Skeletal muscle tissue (tissue), 4 donors: ENCODE results near the gene SCUBE3. TPM values are rescaled to one million over a fixed set of nuclear protein-coding genes. Genes with fewer than 3 reads are reported as not detected.

Source experiments
- H3K27ac ChIP-seq: one replicate; pipeline ENCODE4 v1.7.0; 2013; ENCODE audit warnings: mild to moderate bottlenecking, low read depth, low read length, inconsistent platforms
- H3K27me3 ChIP-seq, 3 donors: one replicate each; pipeline ENCODE4 v1.7.0; 2013; ENCODE audit warnings: low read length in 3 of 3; ENCODE audit not compliant: control insufficient read depth in 3 of 3, insufficient read depth in 3 of 3
- H3K36me3 ChIP-seq, 3 donors: one replicate each; pipeline ENCODE4 v1.7.0; 2013; ENCODE audit warnings: low read length in 3 of 3; ENCODE audit not compliant: control insufficient read depth in 3 of 3, insufficient read depth in 3 of 3
- H3K4me1 ChIP-seq, 3 donors: one replicate each; pipeline ENCODE4 v1.7.0; 2013; ENCODE audit warnings: low read length in 3 of 3, mild to moderate bottlenecking in 3 of 3; ENCODE audit not compliant: control insufficient read depth in 3 of 3, insufficient read depth in 3 of 3
- H3K4me3 ChIP-seq, 3 donors: one replicate each; pipeline ENCODE4 v1.7.0; 2013; ENCODE audit warnings: low read length in 3 of 3
- H3K9ac ChIP-seq, 3 donors: one replicate each; pipeline ENCODE4 v1.7.0; 2013; ENCODE audit warnings: low read length in 3 of 3, mild to moderate bottlenecking in 3 of 3, moderate library complexity in 2 of 3, low read depth in 1 of 3
- H3K9me3 ChIP-seq, 3 donors: one replicate each; pipeline ENCODE4 v1.7.0; 2013; ENCODE audit warnings: low read length in 3 of 3; ENCODE audit not compliant: control insufficient read depth in 3 of 3
- total RNA-seq: library from RNA; depleted of rRNA; stranded (reverse); fragments of >200 nt; gene quantifications from one replicate; pipeline ENCODE4 v1.2.3, GENCODE V29; 2014
- donor health status: Osteomylitis.

SCUBE3 gene
- total RNA-seq, 1 donor from 2014 or later: 0.52 TPM

DNA sequence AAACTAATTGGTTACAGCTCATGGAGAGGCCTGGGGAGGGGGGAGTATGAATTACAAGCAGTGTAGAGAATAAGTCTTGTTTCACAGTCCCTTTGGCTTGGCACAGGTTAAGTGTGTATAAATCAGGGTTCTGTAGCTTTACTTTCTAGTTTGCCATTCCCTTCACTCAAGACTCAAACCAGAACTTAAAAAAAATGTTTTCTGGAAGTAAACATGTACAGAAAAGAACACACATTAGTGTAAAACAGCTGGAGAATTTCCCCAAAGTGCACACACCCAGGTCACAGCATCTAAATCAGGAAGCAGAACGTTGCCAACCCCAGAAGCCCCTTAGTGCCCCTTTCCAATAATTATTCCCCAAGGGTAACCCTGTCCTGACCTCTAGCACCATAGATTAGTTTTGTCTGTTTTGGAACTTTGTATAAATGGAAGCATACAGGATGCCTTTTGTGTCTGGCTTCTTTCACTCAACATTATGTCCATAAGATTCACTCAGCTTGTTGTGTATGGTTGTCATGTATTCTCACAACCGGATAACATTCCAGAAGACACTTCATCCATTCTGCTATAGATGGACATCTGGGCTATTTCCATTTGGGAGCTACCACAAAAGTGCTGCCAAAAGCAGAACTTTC is 33.7 kb upstream of the SCUBE3 start:
- H3K27me3 ChIP-seq: peaks cover 0 to 9% (median 0%) of the 10 kb centered on the region in 3 donors
- no peak overlapping the region for H3K9ac ChIP-seq
- H3K36me3 ChIP-seq: no peaks in the 10 kb centered on the region
- no peak overlapping the region for H3K4me3 ChIP-seq
- no peaks in the 10 kb centered on the region for H3K9me3 ChIP-seq
- H3K27ac ChIP-seq: no peak overlapping the region
- peaks cover 8 to 13% (median 11%) of the 10 kb centered on the region in 3 donors for H3K4me1 ChIP-seq

DNA sequence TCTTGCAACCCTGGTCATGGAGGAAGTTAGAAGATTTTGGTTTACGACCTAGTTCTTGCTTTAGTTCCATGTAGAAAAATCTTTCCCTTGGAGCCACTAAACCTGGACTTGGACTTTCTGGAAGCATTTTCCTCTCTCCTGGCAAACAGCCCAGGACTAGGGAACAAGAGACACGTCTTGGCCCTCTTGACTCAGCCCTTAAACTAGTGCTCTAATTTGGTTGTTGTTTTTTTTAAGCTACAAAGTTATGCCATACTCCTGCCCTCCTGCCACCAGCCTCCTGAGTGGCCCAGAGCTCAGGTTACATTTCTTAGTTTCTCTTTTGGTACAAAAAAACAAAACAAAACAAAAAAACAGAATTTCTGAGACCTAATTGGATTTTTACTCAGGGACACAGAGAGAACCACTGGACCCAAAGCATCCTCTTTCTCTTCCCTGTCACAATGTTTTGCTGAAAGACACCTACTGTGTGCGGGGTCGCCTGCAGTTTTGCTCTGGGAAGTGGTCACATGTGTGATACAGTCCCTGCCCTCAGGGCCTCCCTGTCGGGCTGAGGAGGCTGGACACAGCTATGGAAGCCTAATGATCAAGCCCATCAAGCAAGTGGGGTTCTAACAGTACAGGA is 32.3 kb upstream of the SCUBE3 start:
- Histone ChIP-seq H3K4me1 (peaks cover 10 to 13% (median 11%) of the 10 kb centered on the region in 3 donors), H3K4me3 (peak overlapping the region in 1 of 3 donors; percentile 14), H3K27ac (peak overlapping the region; percentile 15), H3K27me3 (peaks cover 0 to 6% (median 3%) of the 10 kb centered on the region in 3 donors), H3K9ac (no peak overlapping the region), H3K9me3 (no peaks in the 10 kb centered on the region), H3K36me3 (no peaks in the 10 kb centered on the region)

DNA sequence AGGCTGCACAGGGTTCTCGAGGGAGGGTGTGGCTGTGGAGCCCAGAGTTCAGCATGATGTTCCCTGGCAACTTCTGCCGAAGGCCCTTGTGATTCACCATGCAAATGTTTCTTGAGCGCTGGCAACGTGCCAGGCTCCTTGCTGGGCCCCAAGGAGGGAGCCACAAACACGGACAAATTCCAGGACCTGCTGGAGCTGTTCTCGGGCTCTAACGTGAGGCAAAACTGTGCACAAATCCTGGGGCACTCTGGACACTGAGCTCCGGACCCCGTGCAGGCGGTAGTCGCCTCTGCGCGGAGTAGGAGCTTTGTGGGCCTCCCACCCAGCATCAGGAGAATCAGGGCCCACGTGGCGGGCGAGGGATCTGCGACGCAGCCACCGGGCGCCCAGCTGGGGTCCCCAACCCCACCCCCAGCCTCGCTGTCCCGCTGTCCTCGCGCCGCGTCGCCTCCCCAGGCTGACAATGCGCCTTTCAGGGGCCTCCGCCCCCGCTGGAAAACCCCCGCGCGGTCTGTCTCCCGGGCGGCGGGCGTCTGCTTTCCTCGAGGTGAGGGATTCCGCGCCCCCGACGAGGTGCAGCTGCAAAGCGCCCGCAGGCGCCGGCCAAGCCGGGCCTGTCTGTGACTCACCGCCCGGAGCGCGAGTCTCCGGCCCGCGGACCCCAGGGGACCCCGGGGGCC is 31.7 kb upstream of the SCUBE3 start:
- Histone ChIP-seq H3K27ac (peak overlapping the region; percentile 38), H3K9ac (no peak overlapping the region), H3K4me3 (peak overlapping the region in 1 of 3 donors; percentile 14), H3K36me3 (no peaks in the 10 kb centered on the region), H3K4me1 (peaks cover 10 to 13% (median 11%) of the 10 kb centered on the region in 3 donors), H3K9me3 (no peaks in the 10 kb centered on the region), H3K27me3 (peaks cover 0 to 6% (median 3%) of the 10 kb centered on the region in 3 donors)

DNA sequence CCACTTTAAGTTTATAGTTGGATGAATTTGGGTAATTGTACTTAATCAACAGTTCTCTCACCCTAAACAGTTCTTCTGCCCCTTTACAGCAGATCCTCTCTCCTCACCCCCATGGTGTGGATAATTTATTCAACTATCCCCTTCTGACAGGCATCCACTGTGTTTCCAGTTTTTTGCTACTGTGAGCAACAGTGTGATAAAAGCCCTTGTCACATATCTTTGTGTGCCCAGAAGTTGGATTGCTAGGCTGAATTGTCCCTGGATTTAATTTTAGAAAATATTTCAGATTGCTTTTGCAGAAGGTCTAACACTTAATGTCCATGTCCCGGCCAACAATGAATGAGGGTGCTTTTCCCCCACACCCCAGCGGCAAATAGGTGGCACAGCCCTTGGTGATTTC is 30.5 kb upstream of the SCUBE3 start:
- Histone ChIP-seq H3K27me3 (peaks cover 0 to 6% (median 3%) of the 10 kb centered on the region in 3 donors), H3K9me3 (no peaks in the 10 kb centered on the region), H3K27ac (no peak overlapping the region), H3K4me1 (peaks cover 10 to 13% (median 11%) of the 10 kb centered on the region in 3 donors), H3K9ac (no peak overlapping the region), H3K4me3 (no peak overlapping the region), H3K36me3 (no peaks in the 10 kb centered on the region)

DNA sequence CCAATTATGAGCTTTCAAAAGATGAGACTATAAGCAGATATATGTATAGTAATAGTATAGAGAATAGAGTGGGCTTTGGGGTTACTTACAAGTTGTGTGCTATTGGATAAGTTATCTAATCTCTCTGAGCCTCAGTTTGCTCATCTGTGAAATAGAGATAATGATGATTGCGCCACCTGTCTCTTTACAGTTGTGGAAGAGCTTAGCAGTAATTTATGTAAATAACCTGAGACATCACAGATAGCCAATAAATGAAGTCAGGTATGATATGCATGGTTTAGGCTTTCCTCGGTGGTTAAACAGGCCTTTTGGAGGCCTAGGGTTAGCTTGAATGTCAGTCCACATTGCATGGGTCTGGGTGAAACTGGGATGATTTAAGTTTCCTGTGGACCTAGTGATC is 29.8 kb upstream of the SCUBE3 start:
- Histone ChIP-seq H3K27me3 (peaks cover 0 to 6% (median 3%) of the 10 kb centered on the region in 3 donors), H3K9ac (no peak overlapping the region), H3K4me1 (peaks cover 10 to 13% (median 11%) of the 10 kb centered on the region in 3 donors), H3K27ac (no peak overlapping the region), H3K36me3 (no peaks in the 10 kb centered on the region), H3K4me3 (no peak overlapping the region), H3K9me3 (no peaks in the 10 kb centered on the region)

DNA sequence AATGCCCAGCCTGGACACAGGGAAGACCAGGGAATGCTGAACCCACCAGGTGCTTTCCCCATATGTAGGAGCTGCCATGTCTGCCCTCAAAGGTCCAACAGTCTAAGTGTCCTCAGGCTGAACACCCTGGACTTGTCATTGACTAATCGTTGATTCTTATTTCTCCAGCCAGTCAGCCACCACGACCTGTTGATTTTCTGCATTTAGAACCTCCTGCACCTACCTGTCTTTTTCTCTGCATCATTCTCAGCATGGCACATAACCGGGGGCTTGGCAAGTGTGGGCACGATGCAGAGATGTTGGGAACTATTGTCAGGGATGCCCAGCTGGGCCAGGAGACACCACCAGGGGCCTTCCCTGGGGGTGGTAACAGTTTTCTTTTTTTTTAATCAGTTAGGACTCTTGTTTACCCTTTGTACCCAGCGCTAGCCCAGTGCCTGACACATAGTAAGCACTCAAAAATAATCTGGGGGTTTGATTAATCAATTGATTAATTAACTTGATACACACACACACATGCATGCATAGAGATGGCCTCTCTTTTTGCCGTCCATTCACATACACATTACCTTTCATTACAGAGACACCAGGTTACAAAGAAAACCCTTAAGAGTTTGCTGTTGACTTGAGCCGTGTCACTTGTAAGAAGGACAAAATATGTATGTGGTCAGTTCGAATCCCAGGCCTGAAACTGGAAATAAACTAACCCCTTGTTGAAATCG is 29.0 kb upstream of the SCUBE3 start:
- H3K9ac ChIP-seq: no peak overlapping the region
- no peak overlapping the region for H3K27ac ChIP-seq
- peaks cover 10 to 13% (median 11%) of the 10 kb centered on the region in 3 donors for H3K4me1 ChIP-seq
- H3K27me3 ChIP-seq: peaks cover 0 to 6% (median 3%) of the 10 kb centered on the region in 3 donors
- H3K9me3 ChIP-seq: no peaks in the 10 kb centered on the region
- H3K36me3 ChIP-seq: no peaks in the 10 kb centered on the region
- no peak overlapping the region for H3K4me3 ChIP-seq

DNA sequence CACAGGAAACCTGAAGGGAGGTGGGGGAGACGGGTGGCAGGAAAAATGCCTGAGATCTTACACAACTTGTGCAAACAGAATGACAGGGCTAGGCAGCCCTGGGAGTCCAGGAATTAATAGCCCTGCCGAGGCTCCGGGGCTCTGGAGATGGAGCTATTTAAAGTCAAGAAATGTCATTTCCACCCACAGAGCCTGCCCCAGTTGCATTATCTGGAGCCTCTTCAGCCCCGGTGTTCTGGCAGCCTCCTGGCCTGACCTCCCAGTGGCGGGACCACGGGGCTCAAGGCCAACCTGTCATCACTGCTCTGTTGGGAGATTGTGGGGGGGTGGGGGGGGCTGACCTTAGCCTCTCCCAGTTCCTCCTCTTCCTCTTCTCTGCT is 28.5 kb upstream of the SCUBE3 start:
- Histone ChIP-seq H3K9me3 (no peaks in the 10 kb centered on the region), H3K36me3 (no peaks in the 10 kb centered on the region), H3K27me3 (peaks cover 0 to 6% (median 3%) of the 10 kb centered on the region in 3 donors), H3K9ac (no peak overlapping the region), H3K4me1 (peaks cover 10 to 13% (median 11%) of the 10 kb centered on the region in 3 donors), H3K27ac (no peak overlapping the region), H3K4me3 (no peak overlapping the region)

DNA sequence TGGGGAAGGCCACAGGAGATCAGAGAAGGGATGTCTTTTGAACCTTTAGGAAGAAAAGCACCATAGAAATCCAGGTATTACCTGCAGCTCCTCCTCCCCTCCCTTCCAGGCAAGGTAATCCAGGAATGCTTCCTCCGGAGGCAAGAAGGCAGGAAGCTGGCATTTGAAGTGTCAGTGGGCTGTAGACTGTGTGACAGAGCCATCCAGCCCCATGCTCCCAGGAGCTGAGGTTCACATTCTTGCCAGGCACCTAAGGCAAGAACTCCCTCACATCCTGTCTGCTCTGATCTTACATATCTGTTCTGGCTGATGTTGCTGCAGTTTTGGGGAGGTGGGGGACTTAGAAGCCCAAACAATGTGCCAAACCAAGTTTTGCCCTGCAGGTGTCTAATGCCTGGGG is 27.8 kb upstream of the SCUBE3 start:
- Histone ChIP-seq H3K27ac (no peak overlapping the region), H3K4me1 (peaks cover 9 to 11% (median 10%) of the 10 kb centered on the region in 3 donors), H3K27me3 (peaks cover 0 to 6% (median 3%) of the 10 kb centered on the region in 3 donors), H3K9me3 (no peaks in the 10 kb centered on the region), H3K4me3 (no peak overlapping the region), H3K9ac (no peak overlapping the region), H3K36me3 (no peaks in the 10 kb centered on the region)

DNA sequence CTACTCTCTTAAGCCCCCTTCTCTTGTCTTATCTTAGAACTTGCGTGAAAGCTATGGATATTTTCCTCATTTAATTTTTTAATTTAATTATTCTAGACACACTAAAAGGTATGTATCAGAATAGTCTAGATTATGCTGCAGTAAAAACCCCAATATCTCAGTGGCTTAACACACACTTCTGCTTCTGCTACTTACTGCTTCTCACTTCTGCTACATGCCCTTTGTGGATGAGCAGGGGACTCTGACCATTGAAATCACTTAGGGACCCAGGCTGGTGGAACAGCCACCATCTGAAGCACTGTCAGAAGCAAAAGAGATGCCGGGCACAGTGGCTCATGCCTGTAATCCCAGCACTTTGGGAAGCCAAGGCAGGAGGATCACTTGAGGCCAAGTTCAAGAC is 27.2 kb upstream of the SCUBE3 start:
- Histone ChIP-seq H3K4me1 (peaks cover 3 to 8% (median 5%) of the 10 kb centered on the region in 3 donors), H3K36me3 (no peaks in the 10 kb centered on the region), H3K9me3 (no peaks in the 10 kb centered on the region), H3K9ac (no peak overlapping the region), H3K27ac (no peak overlapping the region), H3K27me3 (peaks cover 0 to 6% (median 3%) of the 10 kb centered on the region in 3 donors), H3K4me3 (no peak overlapping the region)
